CD14-positive monocyte (primary cell): ENCODE results near the gene RETSAT. TPM values are rescaled to one million over a fixed set of nuclear protein-coding genes. Genes with fewer than 3 reads are reported as not detected.
"Not testable (repeated sequence)": the region's sequence is repeated elsewhere in the genome, so short reads cannot be mapped to it uniquely, and the experiment has no call there.

Experiments used
- DNase-seq, 3 donors: peaks; one replicate each; pipeline ENCODE4 v3.0.0-alpha.2; 2011 to 2022
- H2AFZ ChIP-seq: 2 replicates; pipeline ENCODE4 v1.6.0; 2012; ENCODE audit warnings: mild to moderate bottlenecking, low read depth, low read length, inconsistent platforms; ENCODE audit not compliant: insufficient read depth, poor library complexity, severe bottlenecking
- H3K27ac ChIP-seq, 2 donors: 1 replicate in 1 of 2; 2 replicates in 1 of 2; pipeline ENCODE4 v1.5.1; 2012 to 2013; ENCODE audit warnings: low read length in 2 of 2, control low read depth in 1 of 2, inconsistent platforms in 1 of 2, low read depth in 1 of 2, mild to moderate bottlenecking in 1 of 2
- H3K27me3 ChIP-seq, 2 donors: one replicate each; pipeline versions ENCODE4 v1.6.0 to v1.6.1; 2011 to 2013; ENCODE audit warnings: low read length in 2 of 2; ENCODE audit not compliant: control insufficient read depth in 2 of 2, insufficient read depth in 2 of 2
- H3K36me3 ChIP-seq, 2 donors: replicated peaks in 1 of 2; 1 replicate in 1 of 2; 2 replicates in 1 of 2; pipeline versions ENCODE4 v1.5.1 to v1.6.1; 2012 to 2013; ENCODE audit warnings: low read length in 2 of 2, control low read depth in 1 of 2, inconsistent platforms in 1 of 2, mild to moderate bottlenecking in 1 of 2; ENCODE audit not compliant: insufficient read depth in 2 of 2, control insufficient read depth in 1 of 2
- H3K4me1 ChIP-seq, 2 donors: 1 replicate in 1 of 2; 2 replicates in 1 of 2; pipeline versions ENCODE4 v1.5.1 to v1.6.1; 2012 to 2013; ENCODE audit warnings: low read length in 2 of 2, control low read depth in 1 of 2, inconsistent platforms in 1 of 2, mild to moderate bottlenecking in 1 of 2, moderate library complexity in 1 of 2; ENCODE audit not compliant: insufficient read depth in 2 of 2, control insufficient read depth in 1 of 2
- H3K4me2 ChIP-seq: replicated peaks from 2 replicates; pipeline ENCODE3; 2012; ENCODE audit warnings: low read length, moderate library complexity, mild to moderate bottlenecking; ENCODE audit not compliant: poor library complexity, severe bottlenecking; ENCODE audit errors: extremely low read depth
- H3K4me3 ChIP-seq, 3 experiments: fragments of 200-600 bp in 1 of 3; sonication (generic) in 1 of 3; replicated peaks in 1 of 3; 1 replicate in 2 of 3; 2 replicates in 1 of 3; pipeline ENCODE4 v1.5.1; 2011 to 2013; ENCODE audit warnings: low read length in 3 of 3, mild to moderate bottlenecking in 3 of 3, control low read depth in 2 of 3, low read depth in 2 of 3, inconsistent platforms in 1 of 3, moderate library complexity in 1 of 3
- H3K79me2 ChIP-seq: 2 replicates; pipeline ENCODE4 v1.6.0; 2012; ENCODE audit warnings: mild to moderate bottlenecking, control low read depth, inconsistent platforms, low read length, moderate library complexity; ENCODE audit not compliant: insufficient read depth
- H3K9ac ChIP-seq: 2 replicates; pipeline ENCODE4 v1.6.0; 2017; ENCODE audit warnings: low read length, mild to moderate bottlenecking; ENCODE audit not compliant: insufficient read depth, poor library complexity, severe bottlenecking
- H3K9me3 ChIP-seq, 2 donors: replicated peaks in 1 of 2; 1 replicate in 1 of 2; 2 replicates in 1 of 2; pipeline versions ENCODE4 v1.5.1 to v1.6.1; 2012 to 2013; ENCODE audit warnings: low read length in 2 of 2, control low read depth in 1 of 2; ENCODE audit not compliant: control insufficient read depth in 1 of 2, insufficient read depth in 1 of 2
- H4K20me1 ChIP-seq: 2 replicates; pipeline ENCODE4 v1.6.0; 2012; ENCODE audit warnings: mild to moderate bottlenecking, low read length, control low read depth, moderate library complexity; ENCODE audit not compliant: insufficient read depth
- H3K27ac Mint-ChIP-seq, 7 donors: one replicate each; pipeline ENCODE4 v1.8.0; 2020; ENCODE audit warnings: mild to moderate bottlenecking in 7 of 7, mixed read lengths in 7 of 7, moderate library complexity in 6 of 7, inconsistent platforms in 2 of 7
- H3K27me3 Mint-ChIP-seq, 3 donors: one replicate each; pipeline ENCODE4 v1.8.0; 2021 to 2022; ENCODE audit warnings: low read depth in 3 of 3, mild to moderate bottlenecking in 3 of 3, mixed read lengths in 3 of 3, moderate library complexity in 3 of 3, inconsistent platforms in 1 of 3
- H3K36me3 Mint-ChIP-seq, 2 donors: one replicate each; pipeline ENCODE4 v1.8.0; 2020; ENCODE audit warnings: mixed read lengths in 2 of 2, inconsistent platforms in 1 of 2, mild to moderate bottlenecking in 1 of 2
- H3K4me1 Mint-ChIP-seq: one replicate; pipeline ENCODE4 v1.8.0; 2020; ENCODE audit warnings: mild to moderate bottlenecking, mixed read lengths
- H3K4me3 Mint-ChIP-seq, 2 donors: one replicate each; pipeline ENCODE4 v1.8.0; 2020; ENCODE audit warnings: mild to moderate bottlenecking in 2 of 2, mixed read lengths in 2 of 2, moderate library complexity in 1 of 2
- H3K9me3 Mint-ChIP-seq, 7 donors: one replicate each; pipeline ENCODE4 v1.8.0; 2020 to 2022; ENCODE audit warnings: mixed read lengths in 7 of 7, mild to moderate bottlenecking in 6 of 7, moderate library complexity in 6 of 7, inconsistent platforms in 2 of 7
- CTCF ChIP-seq: fragments of 200-600 bp; IDR thresholded peaks from one replicate; pipeline ENCODE4 v1.8.0; 2022; ENCODE audit warnings: antibody characterized with exemption, mild to moderate bottlenecking
- WGBS: methylation state at CpG from one replicate; pipeline ENCODE4 v1.1.5; 2013; ENCODE audit warnings: missing lambda C conversion rate; ENCODE audit not compliant: insufficient coverage; 5-methylcytosine and 5-hydroxymethylcytosine counted together
- intact Hi-C, 2 donors: fragments of 100-400 bp; cut with micrococcal nuclease; formaldehyde crosslinking; loops; one replicate each; pipeline versions ENCODE4 v1.15.0 to v1.15.1; 2023
- polyA plus RNA-seq, 3 donors: library from polyadenylated mRNA; depleted of rRNA in 1 of 3; unstranded in 2 of 3; stranded (reverse) in 1 of 3; fragments of 300-500 nt in 2 of 3; fragments of >200 nt in 1 of 3; fragmentation: Illumina TruSeq in 2 of 3; gene quantifications; 1 replicate in 2 of 3; 2 replicates in 1 of 3; pipeline ENCODE4 v1.2.3, GENCODE V29; 2012 to 2021

Gene RETSAT
- polyA plus RNA-seq, 3 donors = 12.4 to 15.8 (median 15.0) TPM

GRCh38 chr2:85385746-85386145 lies 31.4 kb upstream of the RETSAT start:
- H3K4me3 ChIP-seq = no peak overlapping the region
- H3K4me1 ChIP-seq = no peaks in the 10 kb centered on the region
- Mint-ChIP-seq H3K9me3 (no peaks in the 10 kb centered on the region), H3K4me1 (no peaks in the 10 kb centered on the region), H3K4me3 (no peak overlapping the region), H3K27ac (peak overlapping the region in 3 of 7 donors; percentile 46 to 77 (median 59)), H3K36me3 (peaks cover 69 to 91% of the 10 kb centered on the region in 2 donors), H3K27me3 (no peaks in the 10 kb centered on the region)
- no peaks in the 10 kb centered on the region for H3K9me3 ChIP-seq
- no peak overlapping the region for H3K27ac ChIP-seq
- DNase-seq = no peak
- H3K4me2 ChIP-seq = no peak overlapping the region
- H3K79me2 ChIP-seq = no peaks in the 10 kb centered on the region
- H4K20me1 ChIP-seq = peaks cover 11% of the 10 kb centered on the region
- no peaks in the 10 kb centered on the region for H3K27me3 ChIP-seq
- no peak overlapping the region for H2AFZ ChIP-seq
- H3K36me3 ChIP-seq = peaks cover 48 to 83% of the 10 kb centered on the region in 2 donors
- H3K9ac ChIP-seq = no peak overlapping the region
- TF ChIP-seq CTCF = no peak
- 100% methylated on average over 1 of the region's 2 CpGs for WGBS
- intact Hi-C loops = no loop called here

GRCh38 chr2:85383850-85384249 lies 29.5 kb upstream of the RETSAT start:
- Histone ChIP-seq H3K36me3 (peaks cover 44 to 83% of the 10 kb centered on the region in 2 donors), H3K9ac (no peak overlapping the region), H3K4me1 (no peaks in the 10 kb centered on the region), H3K4me3 (no peak overlapping the region), H3K79me2 (no peaks in the 10 kb centered on the region), H2AFZ (no peak overlapping the region), H3K27ac (no peak overlapping the region), H3K27me3 (no peaks in the 10 kb centered on the region), H3K9me3 (peaks cover 4 to 10% of the 10 kb centered on the region in 2 donors), H3K4me2 (no peak overlapping the region), H4K20me1 (no peaks in the 10 kb centered on the region)
- H3K4me3 Mint-ChIP-seq = no peak overlapping the region
- TF ChIP-seq CTCF = no peak
- intact Hi-C loops = no loop called here
- no peaks in the 10 kb centered on the region for H3K4me1 Mint-ChIP-seq
- no peak for DNase-seq
- peaks cover 65 to 91% of the 10 kb centered on the region in 2 donors for H3K36me3 Mint-ChIP-seq
- H3K9me3 Mint-ChIP-seq = peaks cover 2 to 12% (median 6%) of the 10 kb centered on the region in 7 donors
- 100% methylated on average over 3 of the region's 4 CpGs for WGBS
- peak overlapping the region in 1 of 7 donors; percentile 80 for H3K27ac Mint-ChIP-seq
- H3K27me3 Mint-ChIP-seq = no peaks in the 10 kb centered on the region

GRCh38 chr2:85383151-85383550 lies 28.8 kb upstream of the RETSAT start:
- H3K4me2 ChIP-seq, H3K9ac ChIP-seq, H3K27me3 Mint-ChIP-seq, H2AFZ ChIP-seq, H3K4me3 Mint-ChIP-seq, H3K27me3 ChIP-seq, H3K4me1 Mint-ChIP-seq, H3K4me1 ChIP-seq, H3K4me3 ChIP-seq, H4K20me1 ChIP-seq, H3K27ac ChIP-seq, DNase-seq, H3K79me2 ChIP-seq, intact Hi-C loops: not testable (repeated sequence)
- H3K9me3 Mint-ChIP-seq = peaks cover 2 to 12% (median 6%) of the 10 kb centered on the region in 7 donors
- H3K27ac Mint-ChIP-seq = peak overlapping the region in 3 of 7 donors; percentile 58 to 72 (median 59)
- WGBS = no CpG with 5 or more reads among the region's 5 CpGs
- Histone ChIP-seq H3K9me3 (peaks cover 4 to 10% of the 10 kb centered on the region in 2 donors), H3K36me3 (peaks cover 43 to 83% of the 10 kb centered on the region in 2 donors)
- H3K36me3 Mint-ChIP-seq = peaks cover 66 to 91% of the 10 kb centered on the region in 2 donors
